GM10266 (cell line): ENCODE data around the gene ADI1.
"Not testable (repeated sequence)": the region's sequence is repeated elsewhere in the genome, so short reads cannot be mapped to it uniquely, and the experiment has no call there.

Experiments
- DNase-seq: peaks from one replicate; pipeline ENCODE4 v3.0.0; 2012; ENCODE audit errors: extremely low spot score
- CTCF ChIP-seq: IDR thresholded peaks from 2 replicates; pipeline ENCODE4 v1.5.1; 2012; ENCODE audit warnings: mild to moderate bottlenecking, low read depth; ENCODE audit not compliant: control insufficient read depth, insufficient read depth; ENCODE audit errors: missing control alignments

ADI1 gene

DNA sequence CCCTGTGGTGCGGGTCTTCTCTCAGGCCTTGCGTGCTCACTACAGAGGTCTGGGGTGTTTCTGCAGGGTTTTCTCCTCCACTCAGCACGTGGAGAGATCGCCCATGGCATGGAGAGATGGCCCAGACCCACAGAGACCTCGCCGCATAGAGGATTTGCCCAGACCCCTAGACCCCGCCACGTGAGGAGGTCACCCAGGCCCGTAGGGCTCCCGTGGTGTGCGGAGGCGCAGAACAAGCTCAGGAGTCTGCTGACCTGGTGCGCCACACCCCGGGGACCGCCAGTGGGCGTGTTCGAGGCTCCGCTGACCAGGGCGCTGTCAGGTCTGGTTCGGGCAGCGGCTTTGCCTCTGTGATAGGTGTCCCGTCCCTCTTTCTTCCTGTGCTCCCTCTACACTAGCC is 64.5 kb downstream of the ADI1 start:
- no peak for DNase-seq
- TF ChIP-seq CTCF: no peak

- DNase-seq: not testable (repeated sequence)
Observed at GRCh38 chr2:3454005-3454404, 65.3 kb downstream of the ADI1 start.

DNA sequence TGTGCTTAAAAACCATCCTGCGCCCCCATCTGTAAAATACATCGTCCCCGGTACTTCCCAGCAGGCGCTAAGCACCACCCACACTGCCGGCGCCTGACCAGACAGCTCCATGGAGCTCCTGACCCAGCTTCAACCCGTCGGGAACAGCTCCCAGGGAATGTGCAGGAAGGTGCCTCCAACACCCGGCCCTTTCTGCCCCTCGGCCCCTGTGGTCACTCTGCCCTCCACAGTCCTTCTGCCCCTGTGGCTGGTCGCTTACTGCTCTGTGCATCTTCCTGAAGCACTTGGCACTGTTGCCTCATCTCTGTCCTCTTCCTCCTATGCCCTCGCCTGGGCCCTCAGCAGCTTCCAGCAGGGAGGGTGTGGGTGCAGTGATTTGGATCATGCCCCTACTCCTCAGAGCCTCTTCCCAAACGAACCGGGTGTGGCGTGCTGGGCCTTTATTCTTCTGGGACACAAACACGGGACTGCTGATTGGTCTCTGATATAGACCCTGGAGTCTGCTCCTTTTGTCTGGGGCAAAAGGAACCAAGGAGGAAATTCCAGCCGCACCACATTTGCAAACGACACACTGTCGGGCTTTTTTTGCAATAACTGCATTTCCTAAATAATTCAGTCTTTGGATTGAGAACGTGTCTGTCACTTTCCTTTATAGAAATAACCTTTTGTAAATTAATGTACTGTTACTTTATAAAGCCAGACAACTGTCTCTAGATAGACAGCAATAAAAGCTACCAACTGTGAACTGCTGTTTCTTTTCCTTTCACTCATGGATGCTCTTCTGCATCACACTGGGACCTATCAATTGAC is 65.9 kb downstream of the ADI1 start:
- no peak for TF ChIP-seq CTCF
- DNase-seq: no peak

- DNase-seq: no peak
- TF ChIP-seq CTCF: no peak
Observed at GRCh38 chr2:3451926-3452671, 67.2 kb downstream of the ADI1 start.

DNA sequence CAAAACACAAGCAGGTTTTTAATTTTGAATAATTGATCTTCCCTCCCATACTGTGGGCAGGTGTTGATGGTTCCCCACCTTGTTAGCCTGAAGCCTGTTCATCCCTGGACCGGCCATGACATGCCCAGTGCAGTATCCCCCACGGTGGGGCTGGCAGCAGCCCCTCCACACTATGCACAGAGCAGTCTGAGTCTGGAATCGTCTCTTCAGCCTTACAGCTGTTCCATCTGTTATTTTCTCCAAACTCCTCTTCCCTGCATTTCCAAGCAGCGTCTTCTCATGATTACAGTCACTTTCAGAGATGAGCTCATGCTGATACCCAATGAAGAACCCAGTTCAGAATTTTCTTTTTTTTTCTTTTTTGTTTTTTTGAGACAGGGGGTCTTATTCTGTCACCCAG is 68.2 kb downstream of the ADI1 start:
- DNase-seq: no peak
- TF ChIP-seq CTCF: no peak

GRCh38 chr2:3450385-3451010 is 68.8 kb downstream of the ADI1 start:
- no peak for TF ChIP-seq CTCF
- DNase-seq: no peak

GRCh38 chr2:3449936-3450335 is 69.4 kb downstream of the ADI1 start:
- no peak for TF ChIP-seq CTCF
- no peak for DNase-seq
